HG03196 (cell line): ENCODE measurements around the gene KCTD6.

Experiments
- ATAC-seq: cut with Tn5 transposase; IDR thresholded peaks from one replicate; pipeline ENCODE4 v1.9.1; 2021; ENCODE audit not compliant: unreplicated experiment

The KCTD6 gene

GRCh38 chr3:58491506-58492402, at the start of gene KCTD6:
Gene KCTD6 (plus strand): TSS chr3:58492096. CDS start chr3:58498756, 6,660 bp downstream.
- peak; percentile 97 for ATAC-seq

GRCh38 chr3:58452176-58452575, 39.7 kb upstream of the KCTD6 start:
- ATAC-seq = no peak

GRCh38 chr3:58459160-58459559, 32.7 kb upstream of the KCTD6 start:
- no peak for ATAC-seq

- no peak for ATAC-seq
These were observed 29.1 kb upstream of the KCTD6 start for GRCh38 chr3:58462829-58463180.

GRCh38 chr3:58463181-58463941, 28.5 kb upstream of the KCTD6 start:
- ATAC-seq = peak; percentile 88

GRCh38 chr3:58463942-58464271, 28.0 kb upstream of the KCTD6 start:
- no peak for ATAC-seq

- ATAC-seq = no peak
These were observed 27.0 kb upstream of the KCTD6 start for GRCh38 chr3:58464866-58465265.

- ATAC-seq = no peak
These were observed 24.9 kb upstream of the KCTD6 start for GRCh38 chr3:58466899-58467563.

GRCh38 chr3:58469096-58469495, 22.8 kb upstream of the KCTD6 start:
- ATAC-seq = no peak

GRCh38 chr3:58470363-58471024, 21.4 kb upstream of the KCTD6 start:
- no peak for ATAC-seq

- ATAC-seq = no peak
These were observed 20.6 kb upstream of the KCTD6 start for GRCh38 chr3:58471025-58471887.

GRCh38 chr3:58473275-58473674, 18.6 kb upstream of the KCTD6 start:
- no peak for ATAC-seq

- ATAC-seq = no peak
These were observed 17.5 kb upstream of the KCTD6 start for GRCh38 chr3:58474348-58474911.

- ATAC-seq = no peak
These were observed 16.8 kb upstream of the KCTD6 start for GRCh38 chr3:58474967-58475578.

- no peak for ATAC-seq
These were observed 13.1 kb upstream of the KCTD6 start for GRCh38 chr3:58478781-58479180.

GRCh38 chr3:58480309-58480708, 11.6 kb upstream of the KCTD6 start:
- no peak for ATAC-seq

GRCh38 chr3:58482917-58483636, 8.8 kb upstream of the KCTD6 start:
- no peak for ATAC-seq

GRCh38 chr3:58484045-58484721, 7.7 kb upstream of the KCTD6 start:
- ATAC-seq = no peak
